Measurements from ENCODE around the gene C14orf180.
"Not testable (repeated sequence)": the region's sequence is repeated elsewhere in the genome, so short reads cannot be mapped to it uniquely, and the experiment has no call there.

The C14orf180 gene

DNA sequence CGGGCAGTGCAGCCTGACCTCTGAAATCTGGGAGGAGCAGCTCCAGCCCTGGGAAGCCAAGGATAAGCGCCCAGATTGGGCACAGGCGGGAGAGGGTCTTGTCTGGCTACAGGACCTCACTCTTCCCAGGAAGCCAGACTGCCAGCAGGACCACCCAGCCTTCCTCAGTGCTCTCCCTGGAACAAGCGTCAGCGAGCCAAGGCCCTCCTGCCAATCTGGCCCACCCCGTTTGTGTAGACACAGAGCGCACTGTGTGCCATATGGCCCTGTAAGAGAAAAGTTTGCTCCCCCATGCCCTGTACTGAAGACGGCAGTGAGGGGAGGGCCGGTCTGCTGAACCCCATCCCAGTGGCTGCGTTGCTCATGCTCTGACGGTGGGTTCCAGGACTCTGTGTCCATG, 1.2 kb upstream of the C14orf180 start:
- DNase-seq (ENCODE audit: low spot score): no peak

DNA sequence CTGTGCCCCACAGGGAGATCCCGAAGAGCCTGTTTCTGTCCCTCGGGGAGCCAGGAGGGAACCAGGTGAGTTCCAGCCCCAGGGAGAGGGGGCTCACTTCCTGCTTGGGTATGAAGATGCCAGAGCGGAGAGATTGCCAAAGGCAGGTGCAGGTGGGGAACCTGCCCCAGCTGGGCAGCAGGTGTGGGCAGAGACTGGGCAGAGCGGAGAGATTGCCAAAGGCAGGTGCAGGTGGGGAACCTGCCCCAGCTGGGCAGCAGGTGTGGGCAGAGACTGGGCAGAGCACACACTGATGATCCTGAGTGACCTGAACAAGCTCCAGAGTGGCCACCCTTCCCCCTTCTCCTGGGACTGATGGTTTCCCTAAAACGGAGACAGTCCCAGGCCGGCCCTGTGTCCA, 375 bp downstream of the C14orf180 start:
- not testable (repeated sequence) for DNase-seq (ENCODE audit: low spot score)

DNA sequence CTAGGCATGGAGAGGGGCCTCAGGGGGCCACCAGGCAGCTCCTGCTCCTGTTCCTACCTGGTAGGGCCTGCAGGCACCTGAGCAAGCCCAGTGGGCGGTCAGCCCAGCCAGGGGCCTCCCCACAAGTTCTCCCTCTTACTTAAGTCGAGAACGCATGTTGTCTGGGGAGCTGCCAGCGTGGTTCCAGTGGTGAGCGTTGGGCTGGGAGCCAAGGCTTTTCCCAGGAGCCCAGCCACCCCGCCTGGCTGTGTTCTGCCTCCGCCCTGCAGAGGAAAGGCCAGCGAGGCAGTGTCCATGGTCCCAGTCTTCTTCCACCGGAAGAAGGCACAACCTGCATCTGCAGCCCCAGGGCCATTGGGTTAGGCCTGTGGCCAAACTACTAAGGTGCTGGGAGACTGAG, 1.4 kb downstream of the C14orf180 start:
- no peak for DNase-seq (ENCODE audit: low spot score)

DNA sequence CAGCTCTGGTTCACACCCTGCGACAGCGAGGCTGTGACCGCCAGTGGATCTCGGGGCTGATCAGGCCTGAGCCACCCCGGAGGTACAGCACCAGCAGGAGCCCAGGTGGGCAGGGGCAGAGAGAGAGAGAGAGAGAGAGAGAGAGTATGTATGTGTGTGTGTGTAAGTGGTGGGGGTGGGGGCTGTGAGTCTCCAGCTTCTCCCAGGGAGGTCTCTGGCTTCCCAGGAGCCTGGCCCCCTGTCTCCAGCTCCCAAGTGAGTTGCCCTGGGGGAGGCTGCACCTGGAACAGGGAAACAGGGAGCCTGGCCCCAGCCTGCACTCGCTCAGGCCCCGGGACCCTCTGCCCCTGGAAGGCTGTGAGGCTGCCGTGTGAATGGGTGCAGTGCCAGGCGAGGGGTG, 2.0 kb downstream of the C14orf180 start:
- DNase-seq (ENCODE audit: low spot score): no peak

DNA sequence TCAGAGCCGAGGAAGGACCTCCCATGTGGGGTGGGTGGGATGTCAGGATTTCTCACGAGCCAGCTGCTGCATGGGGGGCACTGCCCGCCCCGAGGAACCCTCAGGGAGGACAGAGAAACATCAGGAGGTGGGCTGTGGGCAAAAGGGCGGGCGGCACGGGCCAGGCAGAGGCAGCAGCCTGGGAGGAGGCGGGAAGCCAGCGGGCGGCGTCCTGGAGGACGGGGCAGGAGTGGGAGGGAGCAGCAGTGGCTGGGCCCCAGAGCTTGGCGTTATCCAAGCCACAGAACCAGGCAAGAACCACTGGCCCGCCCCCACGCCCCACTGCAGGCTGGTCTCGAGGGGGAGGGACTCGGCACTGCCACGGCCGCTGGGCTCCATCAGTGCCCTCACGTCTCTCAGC, 2.4 kb downstream of the C14orf180 start:
- DNase-seq (ENCODE audit: low spot score): no peak

DNA sequence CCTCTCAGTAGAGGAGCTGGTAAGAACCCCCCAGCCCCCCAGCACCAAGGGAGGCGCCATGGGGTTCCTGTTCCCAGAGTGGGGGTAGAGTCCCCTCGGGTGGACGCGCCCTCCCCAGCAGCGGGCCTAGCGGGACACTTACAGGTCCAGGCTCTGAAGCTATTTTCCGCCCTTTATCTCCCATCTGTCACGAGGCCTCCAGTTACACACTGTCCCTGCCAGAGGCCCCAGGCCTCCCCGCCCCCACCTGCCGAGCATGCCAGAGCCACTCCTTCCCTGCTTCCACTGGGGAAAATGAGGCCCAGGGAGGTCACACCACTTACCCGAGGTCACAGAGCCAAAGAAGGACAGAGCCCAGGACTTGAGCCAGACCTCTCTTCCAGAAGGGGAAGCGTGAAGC, 3.1 kb downstream of the C14orf180 start:
- no peak for DNase-seq (ENCODE audit: low spot score)

DNA sequence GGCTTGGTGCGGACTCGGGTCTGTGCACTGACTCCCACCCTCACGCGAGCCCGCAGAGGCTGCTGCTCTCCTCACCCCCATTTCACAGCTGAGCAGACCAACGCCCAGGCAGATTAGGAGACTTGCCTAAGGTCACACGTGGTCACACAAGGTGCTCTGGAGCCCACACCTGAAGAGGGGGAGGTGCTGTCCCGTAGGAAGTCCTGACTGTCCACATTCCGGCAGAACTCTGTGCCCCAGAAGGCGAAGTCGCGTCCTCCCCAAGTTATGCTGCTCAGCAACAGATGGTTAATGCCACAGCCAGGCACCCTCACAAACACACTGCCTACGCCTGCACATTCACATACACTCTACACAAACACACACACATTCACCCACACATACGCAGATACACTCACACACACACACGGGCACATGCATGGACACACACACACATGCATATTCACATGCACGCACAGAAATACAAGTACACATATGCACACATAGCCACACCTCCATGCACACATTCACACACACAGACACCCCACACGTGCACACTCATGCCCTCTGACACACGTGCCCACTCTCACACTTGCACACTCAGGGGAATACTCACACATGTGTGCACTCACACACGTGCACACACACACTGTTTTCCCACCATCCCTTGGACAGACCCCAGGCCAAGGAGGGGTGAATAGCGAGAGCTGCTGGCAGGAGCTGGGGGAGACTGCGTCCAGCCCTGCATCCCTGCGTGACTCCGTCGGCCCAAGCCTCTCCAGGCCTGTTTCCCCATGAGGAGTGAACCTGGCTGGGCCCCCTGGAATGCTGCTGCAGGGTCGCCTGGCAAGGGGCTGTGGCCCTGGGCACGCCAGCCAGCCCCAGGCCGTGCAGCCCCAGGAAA, 4.1 kb downstream of the C14orf180 start:
- no peak for DNase-seq (ENCODE audit: low spot score)

DNA sequence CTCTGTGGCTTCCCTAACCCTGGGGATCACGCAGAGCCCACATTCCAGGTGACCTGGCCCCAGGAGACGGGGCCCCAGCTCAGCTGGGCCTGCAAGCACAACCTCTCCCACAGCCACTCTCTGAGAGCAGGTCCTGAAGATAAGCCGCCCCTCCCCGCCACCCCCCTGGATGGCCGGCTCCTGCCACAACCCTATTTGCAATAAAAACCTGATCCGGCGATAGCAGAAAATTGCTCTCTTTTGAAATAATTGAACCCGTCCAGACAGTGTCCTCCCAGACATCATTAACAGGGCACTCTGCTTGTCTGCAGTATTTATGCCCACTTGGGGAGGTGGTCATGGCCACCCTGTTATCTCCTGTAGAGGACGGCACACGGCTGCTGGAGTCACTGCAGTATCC, 5.0 kb downstream of the C14orf180 start:
- DNase-seq (ENCODE audit: low spot score): no peak

DNA sequence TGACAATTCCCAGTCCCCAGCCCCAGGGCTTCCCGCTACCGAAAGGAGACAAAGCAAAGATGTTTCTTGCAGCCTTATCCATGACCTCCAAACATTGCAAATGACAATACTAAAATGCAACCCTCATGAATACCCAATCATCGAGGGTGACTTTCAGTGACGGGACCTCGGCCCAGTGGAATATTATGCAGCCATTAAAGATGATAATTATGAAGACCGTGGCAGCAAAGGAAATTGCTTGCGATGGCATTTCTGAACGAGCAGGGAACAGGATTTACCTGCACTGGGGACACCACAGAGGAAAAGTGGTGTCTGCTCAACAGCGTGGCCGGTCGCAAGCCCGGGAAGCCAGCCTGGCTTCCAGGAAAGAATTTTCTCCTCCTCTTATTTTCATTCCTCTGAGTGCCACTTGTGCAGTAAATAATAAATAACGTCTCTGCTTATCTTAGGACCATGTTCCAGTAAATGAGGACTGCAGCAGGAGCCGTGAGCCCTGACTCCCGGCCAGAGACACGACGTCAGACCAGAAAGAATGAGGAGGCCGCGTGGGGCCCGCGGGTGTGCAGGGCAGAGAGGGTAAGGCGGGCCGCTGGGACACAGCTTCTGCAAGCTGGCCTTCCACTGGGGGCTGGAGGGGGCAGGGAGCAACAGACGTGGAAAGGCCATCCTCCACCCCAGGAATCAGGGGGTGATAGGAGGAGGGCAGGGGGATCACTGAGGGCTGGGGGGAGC, 6.6 kb downstream of the C14orf180 start:
- DNase-seq (ENCODE audit: low spot score): no peak

DNA sequence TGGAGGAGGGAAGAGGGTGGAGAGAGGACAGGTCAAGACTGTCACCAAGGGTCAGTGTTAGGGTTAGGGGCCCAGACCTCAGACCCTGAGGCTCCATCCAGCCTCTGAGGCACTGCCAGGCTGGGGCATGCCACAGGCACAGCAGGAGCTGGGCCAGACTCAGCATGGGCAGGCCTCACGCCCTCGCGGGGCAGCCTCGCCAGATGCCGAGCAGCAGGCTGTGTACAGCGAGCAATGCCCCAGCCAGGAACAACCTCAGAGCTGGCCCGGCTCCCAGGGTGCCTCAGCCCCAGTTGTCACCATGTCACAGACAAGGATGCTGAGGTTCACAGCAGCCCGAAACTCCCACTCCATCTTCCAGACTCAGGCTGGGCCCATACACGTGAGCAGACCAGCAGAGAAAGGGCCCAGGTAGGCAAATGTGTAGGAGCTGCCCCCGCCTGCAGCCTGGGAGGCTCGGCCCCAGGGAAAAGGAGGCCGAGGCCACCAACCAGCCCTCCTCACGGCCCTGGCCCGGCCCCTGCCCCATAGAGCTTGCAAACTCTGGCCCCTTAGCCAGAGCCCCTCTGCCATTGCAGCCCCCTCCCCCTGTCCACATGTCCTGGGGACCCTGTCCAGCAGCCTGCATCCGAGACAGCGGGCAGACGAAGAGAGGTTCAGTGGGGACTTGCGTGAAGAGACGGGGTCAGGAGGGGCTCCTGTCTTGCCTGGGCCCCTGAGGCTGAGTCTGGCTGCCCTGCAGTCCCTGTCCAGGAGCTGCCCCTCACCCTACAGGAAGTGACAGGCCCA, 7.5 kb downstream of the C14orf180 start:
- no peak for DNase-seq (ENCODE audit: low spot score)

DNA sequence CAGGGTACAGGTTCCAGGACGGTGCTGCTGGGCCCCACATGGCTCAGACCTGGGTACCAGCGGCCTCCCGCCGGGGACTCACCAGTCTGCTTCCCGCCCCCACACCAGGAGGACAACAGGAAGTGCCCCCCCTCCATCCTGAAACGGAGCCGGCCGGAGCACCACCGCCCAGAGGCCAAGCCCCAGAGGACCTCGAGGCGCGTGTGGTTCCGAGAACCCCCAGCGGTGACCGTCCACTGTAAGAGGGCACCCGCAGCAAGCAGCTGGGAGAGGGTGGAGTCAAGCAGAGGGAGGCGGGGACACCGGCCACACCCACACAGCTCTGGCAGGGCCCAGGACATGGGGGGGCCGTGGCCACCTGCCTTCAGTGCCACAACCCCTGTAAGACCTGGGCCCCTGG, 8.1 kb downstream of the C14orf180 start:
- DNase-seq (ENCODE audit: low spot score): no peak

DNA sequence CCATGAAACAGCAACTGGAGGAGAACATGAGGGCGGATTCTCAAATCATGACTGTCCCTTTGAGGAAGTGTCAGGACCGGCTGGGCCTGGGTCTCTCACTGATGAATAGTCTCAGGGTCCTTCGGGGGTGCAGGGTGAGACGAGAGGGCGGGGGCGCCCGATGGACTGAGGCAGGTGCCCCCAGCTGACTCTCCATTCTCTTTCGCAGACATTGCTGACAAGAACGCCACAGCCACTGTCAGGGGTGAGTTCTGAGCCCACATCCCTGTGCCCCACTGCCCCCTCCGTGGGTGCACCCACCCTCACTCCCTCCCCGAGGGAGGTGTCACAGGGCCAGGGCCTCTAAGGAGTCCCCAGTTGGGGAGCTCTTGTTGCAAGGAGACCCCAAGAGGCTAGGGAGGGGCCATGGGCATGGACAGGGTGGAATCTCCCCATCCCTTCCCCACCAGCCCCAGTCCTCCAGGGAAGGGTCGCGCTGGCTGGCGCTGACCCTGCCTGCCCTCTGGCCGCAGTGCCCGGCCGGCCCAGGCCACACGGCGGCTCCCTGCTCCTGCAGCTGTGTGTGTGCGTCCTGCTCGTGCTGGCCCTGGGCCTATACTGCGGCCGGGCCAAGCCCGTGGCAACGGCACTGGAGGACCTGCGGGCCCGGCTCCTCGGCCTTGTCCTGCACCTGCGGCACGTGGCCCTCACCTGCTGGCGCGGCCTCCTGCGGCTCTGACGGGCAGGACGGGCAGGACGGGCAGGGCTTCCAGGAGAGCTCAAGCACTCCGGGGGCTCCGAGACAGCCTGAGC, 8.7 kb downstream of the C14orf180 start:
- no peak for DNase-seq (ENCODE audit: low spot score)

DNA sequence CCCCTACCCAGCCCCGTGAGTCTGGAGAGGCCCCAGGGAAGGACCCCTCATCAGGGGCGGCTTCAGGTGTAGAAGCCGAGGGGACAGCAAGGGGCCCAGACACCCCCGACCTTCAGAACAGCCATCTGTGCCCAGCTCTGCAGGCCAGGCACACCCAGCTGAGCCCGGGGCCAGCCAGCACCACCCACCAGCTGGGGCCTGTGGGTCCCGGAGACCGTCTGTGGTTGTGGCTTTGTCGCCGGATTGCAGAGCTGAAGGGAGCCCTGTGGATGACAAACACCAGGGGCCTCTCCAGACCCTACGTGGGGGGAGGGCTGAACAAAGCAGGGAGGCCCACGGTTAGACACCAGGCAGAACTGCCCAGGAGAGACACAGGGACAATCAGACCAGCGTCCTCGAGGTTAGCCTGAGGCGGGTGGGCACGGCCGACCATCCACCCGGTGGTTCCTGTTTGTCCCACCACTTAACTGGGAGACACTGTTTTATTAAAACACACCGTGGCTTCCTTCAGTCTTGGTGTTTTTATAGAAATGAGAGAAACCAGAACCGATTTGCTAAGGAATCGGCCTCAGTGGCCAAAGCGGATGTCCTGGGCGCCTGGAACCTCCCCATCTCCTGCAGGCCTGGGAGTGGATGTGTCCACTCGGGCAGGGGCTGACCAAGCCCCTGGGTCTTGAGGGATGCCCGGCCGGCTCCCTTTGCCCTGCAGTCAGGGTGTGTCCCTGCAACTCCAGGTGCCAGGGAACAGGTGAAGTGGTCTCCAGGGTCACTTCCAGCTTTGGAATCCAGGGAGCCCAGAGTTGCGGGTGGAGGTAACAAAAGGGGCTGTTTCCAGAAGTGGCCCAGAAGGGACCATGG, 10.0 kb downstream of the C14orf180 start:
- no peak for DNase-seq (ENCODE audit: low spot score)

DNA sequence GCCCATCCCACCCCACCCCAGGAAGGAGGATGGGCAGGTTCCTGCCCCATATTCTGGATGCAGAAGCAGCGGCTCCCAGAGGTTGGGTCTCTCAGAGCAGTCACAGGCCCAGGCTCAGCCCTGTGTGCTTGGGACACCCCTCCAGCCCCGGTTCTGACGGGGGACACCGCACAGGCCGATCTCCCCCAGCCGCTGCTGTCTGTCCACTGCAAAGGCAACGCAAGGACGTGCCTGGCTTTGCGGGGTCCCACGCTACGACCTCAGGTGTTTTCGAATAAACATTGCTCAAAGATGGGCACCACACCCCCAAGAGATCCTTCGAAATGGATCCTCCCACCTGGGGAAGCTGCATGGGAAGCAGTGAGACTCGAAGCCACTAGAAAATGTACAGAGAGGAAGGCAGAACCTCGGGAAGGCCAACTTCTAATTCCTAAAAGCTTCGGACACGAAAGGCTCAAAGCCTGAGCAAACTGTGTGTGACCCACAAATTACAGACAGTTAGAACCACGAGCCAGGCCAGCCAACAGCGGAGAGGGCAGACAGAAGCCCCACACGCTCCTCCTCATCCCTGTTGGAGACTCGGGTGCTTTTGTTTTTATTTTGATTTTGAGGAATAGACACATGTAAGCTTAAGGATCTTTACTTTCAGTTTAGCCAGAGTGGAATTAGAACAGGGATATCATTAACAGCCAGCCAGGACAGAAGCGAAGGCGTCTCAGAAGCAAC, 10.8 kb downstream of the C14orf180 start:
- no peak for DNase-seq (ENCODE audit: low spot score)

DNA sequence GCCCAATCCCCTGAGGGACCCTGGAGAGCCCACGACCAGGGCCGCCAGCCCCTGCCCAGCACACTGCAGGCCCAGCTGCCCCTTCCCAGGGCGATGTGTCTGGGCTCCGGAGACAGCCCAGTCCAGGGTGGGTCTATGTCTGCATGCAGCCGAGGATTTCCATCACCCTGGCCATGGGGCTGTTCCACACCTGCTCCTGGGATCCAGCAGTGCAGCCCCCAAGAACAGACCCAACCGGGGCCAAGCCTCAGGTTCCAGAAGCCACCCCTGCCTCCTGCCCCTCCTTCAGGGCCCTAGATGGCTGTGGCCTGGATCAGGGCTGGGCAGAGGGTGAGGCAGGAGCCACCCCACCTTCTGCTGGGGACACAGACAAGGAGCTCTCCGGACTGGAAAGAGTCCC, 11.5 kb downstream of the C14orf180 start:
- DNase-seq (ENCODE audit: low spot score): no peak

DNA sequence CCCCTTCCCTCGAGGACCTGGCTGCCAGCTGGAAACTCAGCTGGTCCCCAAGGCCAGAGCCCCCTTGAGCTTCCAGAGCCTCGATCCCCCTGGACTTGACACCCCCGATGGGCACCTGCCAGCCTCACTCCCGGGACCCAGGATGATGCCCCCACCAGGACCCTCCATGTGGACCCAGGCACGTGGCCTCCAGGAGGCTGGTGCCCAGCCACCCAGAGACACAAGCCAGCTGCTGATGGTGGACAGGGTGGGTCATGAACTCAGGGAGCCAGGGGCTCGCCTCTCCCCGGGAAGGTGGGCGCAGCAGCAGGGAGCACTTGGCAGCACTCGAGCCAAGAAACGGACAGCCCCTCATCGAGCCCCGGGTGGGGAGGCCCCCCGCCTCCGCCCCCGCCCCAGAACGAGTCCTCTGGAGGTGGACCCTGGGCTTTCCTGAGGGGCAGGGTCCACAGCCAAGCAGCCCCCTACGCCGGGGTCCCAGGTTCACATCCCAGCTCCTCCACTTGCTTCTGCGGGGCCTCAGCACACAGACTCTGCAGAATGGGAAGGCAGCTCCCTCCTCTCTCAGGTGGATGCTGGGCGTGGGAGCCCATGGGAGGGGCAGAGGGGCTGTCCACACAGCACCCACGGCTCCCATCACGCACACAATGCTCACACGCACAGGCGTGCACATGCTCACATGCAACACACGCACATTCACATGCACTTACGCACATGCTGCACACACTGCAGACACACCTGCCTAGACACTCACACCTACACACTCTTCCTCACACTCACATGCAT, 12.1 kb downstream of the C14orf180 start:
- DNase-seq (ENCODE audit: low spot score): no peak

DNA sequence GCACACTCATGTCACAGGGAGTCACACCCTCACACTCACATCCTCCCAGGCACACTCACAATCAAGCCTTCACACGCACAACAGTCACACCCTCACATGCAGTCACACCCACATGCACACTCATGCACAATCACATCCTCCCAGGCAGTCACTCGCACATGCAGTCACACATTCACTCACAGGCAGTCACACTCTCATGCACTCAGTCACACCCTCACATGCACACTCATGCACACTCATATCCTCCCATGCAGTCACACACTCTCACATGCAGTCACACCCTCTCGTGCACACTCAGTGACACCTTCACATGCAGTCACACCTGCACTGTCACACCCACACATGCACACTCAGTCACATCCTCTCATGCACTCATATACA, 12.7 kb downstream of the C14orf180 start:
- DNase-seq (ENCODE audit: low spot score): no peak

DNA sequence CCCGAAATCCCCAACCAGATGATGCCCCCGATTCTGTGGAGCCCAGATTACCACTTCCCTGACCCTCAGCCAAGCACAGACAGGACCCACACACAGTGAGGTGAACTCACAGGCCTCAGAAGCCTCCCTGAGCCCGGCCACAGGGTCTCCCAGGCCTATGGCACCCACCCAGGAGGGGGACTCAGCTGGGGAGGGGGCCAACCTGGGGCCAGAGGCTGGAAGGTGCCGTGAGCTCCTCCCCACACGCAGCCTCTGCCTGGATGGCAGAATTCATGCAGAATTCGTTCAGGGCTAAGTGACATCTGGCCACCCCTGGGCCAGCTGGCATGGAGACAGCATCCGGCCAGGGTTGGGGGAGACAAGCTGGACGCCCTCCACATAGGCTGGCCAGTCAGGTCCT, 13.2 kb downstream of the C14orf180 start:
- DNase-seq (ENCODE audit: low spot score): no peak

DNA sequence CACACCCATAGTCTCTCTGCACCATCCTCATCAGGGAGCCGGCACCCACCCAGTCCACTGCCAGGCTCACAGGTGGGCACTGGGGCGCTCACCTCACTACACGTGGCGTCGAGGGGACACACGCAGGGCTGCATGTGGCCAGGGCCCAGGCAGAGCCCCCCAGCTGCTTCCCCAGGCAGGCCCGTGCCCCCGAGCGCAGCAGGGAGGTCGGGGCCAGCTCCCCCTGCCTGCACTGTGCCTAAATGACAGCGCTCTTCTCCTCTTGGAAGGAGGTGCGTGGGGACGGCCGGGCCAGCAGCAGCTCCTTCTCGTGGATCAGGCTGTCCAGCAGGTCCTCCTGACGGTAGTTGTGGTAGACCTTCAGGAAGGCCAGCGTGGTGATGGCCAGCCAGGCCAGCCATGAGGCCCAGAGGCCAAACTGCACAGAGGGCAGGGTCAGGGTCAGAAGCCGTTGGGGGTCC, 13.7 kb downstream of the C14orf180 start:
- no peak for DNase-seq (ENCODE audit: low spot score)

Measured in ecto neural progenitor cell (in vitro differentiated cells).